BE2C (cell line): ENCODE measurements around the gene TMOD3.
"Not testable (repeated sequence)": the region's sequence is repeated elsewhere in the genome, so short reads cannot be mapped to it uniquely, and the experiment has no call there.

ENCODE experiments used
- DNase-seq: peaks from one replicate; pipeline ENCODE4 v3.0.0-alpha.2; 2020
- H3K27me3 ChIP-seq: fragments of 250-450 bp; sonication (Bioruptor Pico); 2 replicates; pipeline ENCODE4 v1.5.1; 2020; ENCODE audit warnings: mild to moderate bottlenecking
- H3K36me3 ChIP-seq: fragments of 250-450 bp; sonication (Bioruptor Pico); 2 replicates; pipeline ENCODE4 v1.5.1; 2020; ENCODE audit warnings: mild to moderate bottlenecking
- H3K4me1 ChIP-seq: fragments of 250-450 bp; sonication (Bioruptor Pico); 2 replicates; pipeline ENCODE4 v1.5.1; 2020
- H3K4me3 ChIP-seq: 2 replicates; pipeline ENCODE4 v1.5.1; 2011; ENCODE audit warnings: low read depth, low read length
- H3K9me3 ChIP-seq: fragments of 250-450 bp; sonication (Bioruptor Pico); 2 replicates; pipeline ENCODE4 v1.5.1; 2020
- TF ChIP-seq, protein P1 (sequence below): IDR thresholded peaks from 2 replicates; pipeline ENCODE4 v1.5.1; 2012; ENCODE audit warnings: mild to moderate bottlenecking, low read depth, low read length

Gene TMOD3

DNA sequence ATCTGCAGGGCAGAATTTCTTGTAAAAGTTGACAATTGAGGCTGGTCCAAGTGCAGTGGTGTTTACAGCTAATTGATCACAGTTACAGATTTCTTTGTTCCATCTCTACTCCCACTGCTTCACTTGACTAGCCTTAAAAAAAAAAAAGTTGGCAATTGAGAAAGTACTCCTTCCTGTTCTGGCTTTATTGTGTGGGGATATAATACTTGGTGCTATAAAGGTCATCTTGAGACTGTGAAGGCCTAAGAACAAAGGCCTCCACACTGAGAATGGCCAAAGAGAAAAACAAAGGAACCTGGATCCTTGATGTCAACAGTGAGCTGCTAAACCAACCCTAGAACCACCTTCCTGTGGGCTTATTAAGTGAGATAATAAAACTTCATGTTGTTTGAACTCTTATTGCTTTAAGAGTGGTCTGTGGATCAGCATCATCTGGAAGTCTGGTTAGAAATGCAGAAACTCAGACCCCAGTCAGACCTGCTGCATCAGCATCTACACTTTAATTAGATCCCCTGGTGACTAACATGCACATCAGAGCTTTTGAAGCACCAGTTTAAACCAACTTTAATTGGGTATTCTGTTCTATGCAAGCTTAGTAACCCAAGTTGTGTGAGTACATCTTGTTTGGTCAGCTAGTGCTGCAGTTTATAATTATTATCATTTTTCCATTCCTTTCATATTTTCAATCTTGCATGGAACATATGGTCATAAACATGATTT, 55.2 kb downstream of the TMOD3 start:
- 0 out of 2 replicates have a peak, but pooled peaks cover 3% of the 10 kb centered on the region for H3K4me1 ChIP-seq
- TF ChIP-seq, protein P1, sequence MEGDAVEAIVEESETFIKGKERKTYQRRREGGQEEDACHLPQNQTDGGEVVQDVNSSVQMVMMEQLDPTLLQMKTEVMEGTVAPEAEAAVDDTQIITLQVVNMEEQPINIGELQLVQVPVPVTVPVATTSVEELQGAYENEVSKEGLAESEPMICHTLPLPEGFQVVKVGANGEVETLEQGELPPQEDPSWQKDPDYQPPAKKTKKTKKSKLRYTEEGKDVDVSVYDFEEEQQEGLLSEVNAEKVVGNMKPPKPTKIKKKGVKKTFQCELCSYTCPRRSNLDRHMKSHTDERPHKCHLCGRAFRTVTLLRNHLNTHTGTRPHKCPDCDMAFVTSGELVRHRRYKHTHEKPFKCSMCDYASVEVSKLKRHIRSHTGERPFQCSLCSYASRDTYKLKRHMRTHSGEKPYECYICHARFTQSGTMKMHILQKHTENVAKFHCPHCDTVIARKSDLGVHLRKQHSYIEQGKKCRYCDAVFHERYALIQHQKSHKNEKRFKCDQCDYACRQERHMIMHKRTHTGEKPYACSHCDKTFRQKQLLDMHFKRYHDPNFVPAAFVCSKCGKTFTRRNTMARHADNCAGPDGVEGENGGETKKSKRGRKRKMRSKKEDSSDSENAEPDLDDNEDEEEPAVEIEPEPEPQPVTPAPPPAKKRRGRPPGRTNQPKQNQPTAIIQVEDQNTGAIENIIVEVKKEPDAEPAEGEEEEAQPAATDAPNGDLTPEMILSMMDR: no peak
- H3K27me3 ChIP-seq: no peaks in the 10 kb centered on the region
- no peaks in the 10 kb centered on the region for H3K9me3 ChIP-seq
- no peak overlapping the region for H3K4me3 ChIP-seq
- H3K36me3 ChIP-seq: no peaks in the 10 kb centered on the region
- DNase-seq: no peak

DNA sequence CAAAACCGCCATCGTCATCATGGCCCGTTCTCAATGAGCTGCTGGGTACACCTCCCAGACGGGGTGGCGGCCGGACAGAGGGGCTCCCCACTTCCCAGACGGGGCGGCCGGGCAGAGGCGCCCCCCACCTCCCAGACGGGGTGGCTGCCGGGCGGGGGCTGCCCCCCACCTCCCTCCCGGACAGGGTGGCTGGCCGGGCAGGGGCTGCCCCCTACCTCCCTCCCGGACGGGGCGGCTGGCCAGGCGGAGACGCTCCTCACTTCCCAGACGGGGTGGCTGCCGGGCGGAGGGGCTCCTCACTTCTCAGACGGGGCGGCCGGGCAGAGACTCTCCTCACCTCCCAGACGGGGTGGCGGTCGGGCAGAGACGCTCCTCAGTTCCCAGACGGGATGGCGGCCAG, 56.3 kb downstream of the TMOD3 start:
- H3K4me3 ChIP-seq, H3K9me3 ChIP-seq, H3K4me1 ChIP-seq, H3K27me3 ChIP-seq, DNase-seq, H3K36me3 ChIP-seq: not testable (repeated sequence)

DNA sequence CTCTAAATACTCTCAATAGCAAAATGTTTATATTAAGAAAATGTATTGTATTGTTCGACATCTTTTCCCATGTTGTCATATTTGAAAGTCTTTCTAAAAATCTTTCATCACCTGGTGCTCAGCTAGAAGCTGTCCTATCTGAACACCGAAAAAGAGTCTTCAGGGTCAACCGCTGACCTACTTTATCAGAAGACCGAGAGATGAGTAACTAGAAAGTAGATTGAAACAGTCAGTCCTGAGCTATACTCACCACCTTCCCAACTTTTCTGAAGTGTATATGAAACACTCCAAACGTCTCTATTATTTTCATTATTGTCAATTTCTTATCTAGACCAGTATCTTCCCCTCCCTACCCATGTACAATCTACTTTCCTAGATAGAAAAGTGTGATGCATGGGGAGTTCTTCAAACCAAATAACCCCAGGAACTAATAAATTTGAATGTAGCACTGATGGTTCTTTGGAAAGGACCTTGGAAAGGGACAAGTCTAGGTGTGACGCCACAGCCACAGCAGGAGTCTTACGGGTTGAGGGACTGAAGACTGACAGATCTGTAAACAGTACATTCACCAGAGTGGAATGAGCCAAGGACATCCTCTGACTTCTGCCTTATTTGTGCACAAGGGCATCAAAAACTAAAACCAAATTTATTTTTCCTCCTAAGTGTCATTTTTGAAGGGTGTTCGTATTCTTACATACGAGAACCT, 58.6 kb downstream of the TMOD3 start:
- H3K4me3 ChIP-seq: no peak overlapping the region
- H3K9me3 ChIP-seq: no peaks in the 10 kb centered on the region
- no peaks in the 10 kb centered on the region for H3K27me3 ChIP-seq
- 0 out of 2 replicates have a peak, but pooled peaks cover 3% of the 10 kb centered on the region for H3K4me1 ChIP-seq
- no peak for DNase-seq
- TF ChIP-seq, protein P1: no peak
- H3K36me3 ChIP-seq: peaks cover 5% of the 10 kb centered on the region; the same call in 1 of the 2 replicates

DNA sequence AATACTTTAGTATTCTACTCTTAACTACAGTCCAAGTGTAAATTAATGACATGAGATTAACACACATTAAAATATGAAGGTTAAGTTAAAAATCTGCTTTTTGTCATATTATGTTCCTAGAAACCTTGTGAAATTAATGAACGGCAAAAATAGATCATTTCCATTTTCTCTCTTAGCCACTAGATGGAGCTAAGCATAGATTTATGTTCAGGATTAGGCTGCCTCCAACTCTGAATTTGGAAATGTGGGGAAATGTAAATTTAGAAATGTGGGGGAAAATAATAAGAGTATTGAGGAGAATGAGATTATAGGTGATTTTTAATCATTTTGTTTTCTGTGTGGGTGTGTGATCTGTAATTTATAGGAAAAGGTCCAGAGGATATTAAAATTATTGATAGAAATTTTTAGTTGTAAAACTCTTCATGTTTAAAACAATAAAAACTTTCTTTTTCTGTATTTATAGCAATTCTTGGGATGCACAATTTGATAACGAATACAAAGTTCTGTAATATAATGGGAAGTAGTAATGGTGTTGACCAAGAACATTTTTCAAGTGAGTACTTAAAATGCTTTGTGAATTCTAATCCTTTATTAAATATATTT, 59.2 kb downstream of the TMOD3 start:
- 0 out of 2 replicates have a peak, but pooled peaks cover 3% of the 10 kb centered on the region for H3K4me1 ChIP-seq
- no peaks in the 10 kb centered on the region for H3K9me3 ChIP-seq
- H3K36me3 ChIP-seq: peaks cover 5% of the 10 kb centered on the region; the same call in 1 of the 2 replicates
- DNase-seq: no peak
- H3K27me3 ChIP-seq: no peaks in the 10 kb centered on the region
- TF ChIP-seq, protein P1: peak; percentile 82
- no peak overlapping the region for H3K4me3 ChIP-seq

DNA sequence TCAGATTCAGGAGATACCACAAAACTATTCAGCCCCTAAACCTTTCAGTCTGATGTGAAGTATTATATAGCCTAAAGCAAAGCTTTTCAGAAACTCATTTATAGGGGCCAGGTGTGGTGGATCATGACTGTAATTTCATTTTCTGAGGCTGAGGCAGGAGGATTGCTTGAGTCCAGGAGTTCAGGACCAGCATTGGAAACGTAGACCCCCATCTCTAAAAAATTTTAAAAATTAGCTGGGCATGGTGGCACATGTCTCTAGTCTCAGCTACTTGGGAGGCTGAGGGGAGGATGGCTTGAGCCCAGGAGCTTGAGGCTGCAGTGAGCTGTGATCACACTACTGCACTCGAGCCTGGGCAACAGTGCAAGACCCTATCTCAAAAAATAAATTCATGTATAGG, 60.0 kb downstream of the TMOD3 start:
- Histone ChIP-seq H3K9me3 (no peaks in the 10 kb centered on the region), H3K4me3 (no peak overlapping the region), H3K36me3 (peaks cover 7% of the 10 kb centered on the region; the same call in 1 of the 2 replicates), H3K27me3 (no peaks in the 10 kb centered on the region), H3K4me1 (0 out of 2 replicates have a peak, but pooled peaks cover 3% of the 10 kb centered on the region)
- DNase-seq: no peak
- TF ChIP-seq, protein P1: no peak

DNA sequence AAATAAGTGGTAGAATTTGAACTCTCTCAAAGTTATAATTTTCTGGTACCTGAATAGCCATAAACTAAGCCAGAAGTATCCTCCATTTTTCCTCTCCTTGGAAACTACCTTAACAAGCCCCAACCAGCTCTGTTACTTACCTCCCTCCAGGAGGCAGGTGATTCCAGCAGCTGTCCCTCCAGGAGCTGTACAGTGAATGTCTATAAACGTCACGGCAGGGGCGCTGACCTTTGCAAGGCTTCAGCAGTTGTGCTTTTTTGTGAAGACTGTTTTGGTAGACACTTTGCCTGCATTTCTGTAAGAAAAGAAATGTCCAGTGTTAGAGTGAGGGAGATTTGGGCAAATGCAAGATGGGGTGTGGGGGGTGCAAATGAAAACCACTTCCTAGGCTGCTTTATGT, 75.0 kb downstream of the TMOD3 start:
- Histone ChIP-seq H3K4me3 (no peak overlapping the region), H3K36me3 (peaks cover 12% of the 10 kb centered on the region), H3K9me3 (no peaks in the 10 kb centered on the region), H3K4me1 (0 out of 2 replicates have a peak, but pooled peaks cover 2% of the 10 kb centered on the region), H3K27me3 (no peaks in the 10 kb centered on the region)
- TF ChIP-seq, protein P1: no peak
- no peak for DNase-seq
